Effector memory CD4-positive, alpha-beta T cell (primary cell): ENCODE measurements around the gene ZNF442.
A peak's percentile ranks its signal among the peaks of the same experiment; 100 is the strongest.
"Not testable (repeated sequence)": the region's sequence is repeated elsewhere in the genome, so short reads cannot be mapped to it uniquely, and the experiment has no call there.

Experiments
- DNase-seq, 3 donors: peaks; one replicate each; pipeline ENCODE4 v3.0.0-alpha.2; 2020
- H3K27ac ChIP-seq: 2 replicates; pipeline ENCODE4 v1.7.0; 2013; ENCODE audit warnings: mild to moderate bottlenecking, low read length, moderate library complexity; ENCODE audit not compliant: insufficient read depth, poor library complexity, severe bottlenecking
- H3K27me3 ChIP-seq: replicated peaks from 2 replicates; pipeline ENCODE4 v1.7.0; 2013; ENCODE audit warnings: mild to moderate bottlenecking, low read length; ENCODE audit not compliant: insufficient read depth, control insufficient read depth, poor library complexity, severe bottlenecking
- H3K36me3 ChIP-seq: 2 replicates; pipeline ENCODE4 v1.7.0; 2013; ENCODE audit warnings: mild to moderate bottlenecking, low read length, moderate library complexity; ENCODE audit not compliant: control insufficient read depth, insufficient read depth
- H3K4me1 ChIP-seq: 2 replicates; pipeline ENCODE4 v1.7.0; 2013; ENCODE audit warnings: low read length, mild to moderate bottlenecking; ENCODE audit not compliant: control insufficient read depth, insufficient read depth, poor library complexity, severe bottlenecking
- H3K4me3 ChIP-seq: 2 replicates; pipeline ENCODE4 v1.7.0; 2013; ENCODE audit warnings: low read length, low read depth, mild to moderate bottlenecking; ENCODE audit not compliant: insufficient read depth, poor library complexity, severe bottlenecking
- H3K9me3 ChIP-seq: 2 replicates; pipeline ENCODE4 v1.7.0; 2013; ENCODE audit warnings: mild to moderate bottlenecking, low read length, moderate library complexity; ENCODE audit not compliant: control insufficient read depth

Gene ZNF442

GRCh38 chr19:12364391-12365235, 870 bp downstream of the ZNF442 start:
- no peaks in the 10 kb centered on the region for H3K36me3 ChIP-seq
- H3K27me3 ChIP-seq: no peaks in the 10 kb centered on the region
- H3K4me1 ChIP-seq: peaks cover 3% of the 10 kb centered on the region
- peak overlapping the region; percentile 69 for H3K4me3 ChIP-seq
- H3K9me3 ChIP-seq: no peaks in the 10 kb centered on the region
- no peak overlapping the region for H3K27ac ChIP-seq
- no peak for DNase-seq

DNA sequence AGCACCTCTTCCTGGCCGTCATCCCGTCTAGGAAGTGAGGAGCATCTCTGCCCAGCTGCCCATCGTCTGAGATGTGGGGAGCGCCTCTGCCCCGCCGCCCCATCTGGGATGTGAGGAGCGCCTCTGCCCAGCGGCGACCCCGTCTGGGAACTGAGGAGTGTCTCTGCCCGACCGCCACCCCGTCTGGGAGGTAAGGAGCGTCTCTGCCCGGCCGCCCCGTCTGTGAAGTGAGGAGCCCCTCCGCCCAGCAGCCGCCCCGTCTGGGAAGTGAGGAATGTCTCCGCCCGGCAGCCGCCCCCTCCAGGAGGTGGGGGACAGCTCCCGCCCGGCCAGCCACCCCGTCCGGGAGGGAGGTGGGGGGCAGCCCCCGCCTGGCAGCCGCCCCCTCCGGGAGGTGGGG, 3.2 kb downstream of the ZNF442 start:
- H3K27ac ChIP-seq, H3K4me3 ChIP-seq, H3K27me3 ChIP-seq, DNase-seq, H3K9me3 ChIP-seq, H3K36me3 ChIP-seq, H3K4me1 ChIP-seq: not testable (repeated sequence)

DNA sequence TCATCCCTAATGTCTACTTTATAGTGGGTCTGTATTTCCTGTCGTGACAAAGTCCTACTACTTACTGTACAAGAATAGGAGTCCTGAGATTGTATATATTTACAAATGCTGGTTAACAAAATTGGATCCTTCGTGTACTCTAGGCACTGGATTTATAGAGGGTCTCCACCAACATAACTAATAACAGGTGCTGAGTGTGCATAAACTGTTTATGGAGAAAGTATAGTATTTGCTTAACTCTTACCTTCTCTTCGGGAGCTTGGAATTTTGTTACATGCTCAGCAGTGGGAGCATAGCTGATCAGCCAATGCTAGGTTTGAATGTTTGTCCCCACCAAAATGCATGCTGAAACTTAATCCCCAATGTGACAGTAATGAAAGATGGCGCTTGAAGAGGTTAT, 12.1 kb downstream of the ZNF442 start:
- Histone ChIP-seq H3K9me3 (peaks cover 22% of the 10 kb centered on the region), H3K4me1 (no peaks in the 10 kb centered on the region), H3K36me3 (no peaks in the 10 kb centered on the region), H3K27me3 (no peaks in the 10 kb centered on the region), H3K4me3 (no peak overlapping the region), H3K27ac (no peak overlapping the region)
- no peak for DNase-seq

DNA sequence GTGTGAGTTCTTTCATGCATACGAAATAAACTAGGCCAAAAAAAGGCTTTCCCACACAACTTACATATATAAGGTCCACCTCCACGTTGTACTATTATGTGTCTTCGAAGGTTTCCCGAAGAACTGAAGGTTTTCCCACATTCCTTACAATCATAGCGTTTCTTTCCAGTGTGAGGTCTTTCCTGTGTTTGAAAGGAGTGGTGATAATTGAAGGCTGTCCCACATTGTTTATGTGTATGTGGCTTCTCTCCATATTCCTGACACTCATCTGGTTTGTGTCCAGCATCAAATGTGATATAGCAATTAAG, 14.6 kb downstream of the ZNF442 start:
- no peaks in the 10 kb centered on the region for H3K36me3 ChIP-seq
- H3K27me3 ChIP-seq: no peaks in the 10 kb centered on the region
- DNase-seq: no peak
- no peak overlapping the region for H3K27ac ChIP-seq
- H3K4me3 ChIP-seq: no peak overlapping the region
- no peaks in the 10 kb centered on the region for H3K4me1 ChIP-seq
- H3K9me3 ChIP-seq: peaks cover 22% of the 10 kb centered on the region

GRCh38 chr19:12350185-12350889, 15.1 kb downstream of the ZNF442 start:
- Histone ChIP-seq H3K9me3 (peaks cover 22% of the 10 kb centered on the region), H3K4me3 (no peak overlapping the region), H3K36me3 (no peaks in the 10 kb centered on the region), H3K27ac (no peak overlapping the region), H3K27me3 (no peaks in the 10 kb centered on the region), H3K4me1 (no peaks in the 10 kb centered on the region)
- DNase-seq: no peak

DNA sequence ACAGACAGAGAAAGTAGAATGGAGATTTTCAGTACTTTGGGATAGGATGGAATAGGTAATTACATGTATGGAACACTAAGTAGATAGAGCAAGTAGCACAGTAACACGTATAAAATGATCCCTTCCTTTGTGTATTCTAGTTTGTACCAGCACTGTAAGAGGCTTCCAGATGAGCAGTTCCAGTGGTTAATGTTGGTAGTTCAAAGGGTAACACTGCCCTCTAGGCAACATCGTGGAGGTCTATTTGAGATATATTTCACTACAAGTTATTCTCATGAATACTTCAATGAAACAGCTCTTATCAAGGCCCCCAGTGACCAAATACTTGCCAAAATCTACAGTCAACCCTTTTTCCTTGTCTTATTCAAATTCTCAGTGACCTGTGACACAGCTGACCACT, 18.6 kb downstream of the ZNF442 start:
- no peak for DNase-seq
- Histone ChIP-seq H3K27me3 (no peaks in the 10 kb centered on the region), H3K36me3 (no peaks in the 10 kb centered on the region), H3K9me3 (peaks cover 16% of the 10 kb centered on the region), H3K27ac (no peak overlapping the region), H3K4me3 (no peak overlapping the region), H3K4me1 (no peaks in the 10 kb centered on the region)

DNA sequence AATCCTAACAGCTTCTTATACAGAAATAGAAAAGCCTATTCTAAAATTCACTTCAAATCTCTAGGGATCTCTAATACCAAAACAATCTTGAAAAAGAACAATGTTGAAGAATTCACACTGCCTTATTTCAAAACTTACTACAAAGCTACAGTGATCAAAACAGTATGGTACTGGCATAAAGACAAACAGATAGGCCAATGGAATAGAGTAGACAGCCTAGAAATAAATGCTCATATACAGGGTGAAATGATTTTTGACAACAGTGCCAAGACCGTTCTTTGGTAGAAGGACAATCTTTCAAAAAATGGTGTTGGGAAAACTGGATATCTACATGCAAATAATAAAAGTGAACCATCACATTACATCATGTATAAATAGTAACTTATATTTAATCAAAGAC, 20.3 kb downstream of the ZNF442 start:
- Histone ChIP-seq H3K27ac (no peak overlapping the region), H3K36me3 (no peaks in the 10 kb centered on the region), H3K4me3 (no peak overlapping the region), H3K9me3 (peaks cover 5% of the 10 kb centered on the region), H3K27me3 (no peaks in the 10 kb centered on the region), H3K4me1 (no peaks in the 10 kb centered on the region)
- no peak for DNase-seq

DNA sequence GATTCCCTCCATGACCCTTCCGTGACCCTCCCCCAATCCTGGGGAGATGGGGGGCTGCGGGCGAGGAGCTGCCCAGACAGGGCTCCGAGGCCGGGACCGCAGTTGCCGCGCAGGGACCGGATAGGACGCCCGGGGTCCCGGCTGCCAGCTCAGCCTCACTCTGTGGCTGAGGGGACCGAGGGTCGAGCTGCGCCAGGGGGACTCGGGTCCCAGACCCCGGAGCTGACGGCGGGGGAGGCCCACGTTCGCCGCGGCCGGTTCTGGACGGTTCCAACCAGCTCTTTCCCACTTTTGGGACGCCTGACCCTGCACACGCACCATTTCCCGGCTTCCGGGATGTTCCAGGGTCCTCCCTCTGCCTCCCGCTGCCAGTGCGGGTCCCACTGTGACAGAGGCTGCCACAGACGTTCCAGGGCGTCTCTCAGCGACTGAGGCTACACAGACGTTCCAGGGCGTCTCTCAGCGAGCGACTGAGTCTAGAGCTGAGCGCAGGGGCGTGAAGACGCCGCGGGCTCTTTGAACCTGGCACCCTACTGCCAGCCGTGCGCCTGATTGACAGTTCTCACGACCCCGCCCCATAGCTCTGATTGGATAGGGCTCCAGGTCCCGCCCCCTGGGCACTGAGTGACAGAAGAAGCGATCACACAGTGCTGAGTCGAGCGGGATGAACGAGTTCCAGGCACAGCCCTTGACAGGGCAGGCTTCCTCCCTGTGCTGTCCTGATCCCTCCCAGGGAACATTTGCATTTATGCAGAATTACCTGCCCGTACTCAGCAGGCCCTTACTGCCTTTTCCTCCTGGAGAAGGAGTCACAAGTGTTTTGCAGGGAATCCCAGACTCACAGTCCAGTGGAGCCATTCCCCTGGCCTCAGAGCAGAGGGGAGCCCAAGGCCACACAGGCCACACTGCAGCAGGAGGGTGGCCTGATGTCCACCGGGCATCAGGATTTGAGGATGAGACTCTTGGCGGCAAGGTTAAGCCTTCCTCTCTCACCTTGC, 32.0 kb downstream of the ZNF442 start, which contains the start of gene ZNF563:
Gene ZNF563 (minus strand): TSS at position 472 of the 998 bp plus-strand sequence. CDS start 151 bp downstream, at position 321.
- no peaks in the 10 kb centered on the region for H3K9me3 ChIP-seq
- no peaks in the 10 kb centered on the region for H3K36me3 ChIP-seq
- H3K27me3 ChIP-seq: no peaks in the 10 kb centered on the region
- peak; percentile 83 to 94 (median 92) for DNase-seq
- peak within 1 kb of the TSS; percentile 89 for H3K4me3 ChIP-seq
- peaks cover 12% of the 10 kb centered on the region for H3K4me1 ChIP-seq
- peak within 1 kb of the TSS; percentile 84 for H3K27ac ChIP-seq

DNA sequence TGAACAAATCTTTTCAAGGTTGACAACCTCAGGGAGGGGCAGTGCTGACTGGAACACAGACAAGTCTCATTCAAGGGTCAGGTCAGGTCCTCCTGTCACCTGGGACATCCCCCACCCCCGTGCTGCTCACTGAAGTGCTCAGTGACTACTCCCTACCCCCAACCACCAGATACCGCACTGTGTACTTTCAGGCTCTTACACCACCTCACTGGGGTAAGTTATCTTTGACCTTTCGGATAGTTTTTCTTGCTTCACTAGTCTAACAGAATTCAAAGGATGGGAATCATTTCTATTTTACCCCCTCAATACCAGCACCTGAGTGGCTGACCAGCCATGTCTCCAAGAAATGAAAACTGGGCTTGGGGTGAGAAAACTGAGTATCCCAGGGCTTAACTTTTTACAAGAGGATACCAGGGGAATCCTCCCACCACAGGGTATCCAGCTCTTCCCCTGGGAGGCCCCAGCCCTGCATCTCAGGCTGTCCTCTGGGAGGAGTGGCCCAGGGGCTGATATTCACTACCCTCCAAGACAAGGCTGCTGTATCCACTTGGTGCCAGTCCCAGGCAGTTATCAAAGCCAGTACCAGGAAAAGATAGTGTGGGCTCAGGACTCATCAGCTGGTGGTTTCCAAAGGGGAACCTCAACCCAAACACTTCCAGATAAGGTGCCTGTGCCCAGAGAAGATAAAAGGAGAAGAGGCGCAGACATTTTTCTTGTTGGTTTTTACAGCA, 34.1 kb downstream of the ZNF442 start:
- Histone ChIP-seq H3K4me3 (no peak overlapping the region), H3K36me3 (no peaks in the 10 kb centered on the region), H3K4me1 (peaks cover 12% of the 10 kb centered on the region), H3K27ac (peak overlapping the region; percentile 84), H3K27me3 (no peaks in the 10 kb centered on the region), H3K9me3 (no peaks in the 10 kb centered on the region)
- DNase-seq: peak in 2 of 3 donors; percentile 12 to 15
